Epithelial cell of proximal tubule (primary cell): ENCODE measurements around the gene AP3D1. TPM values are rescaled to one million over a fixed set of nuclear protein-coding genes. Genes with fewer than 3 reads are reported as not detected.

Experiments used
- DNase-seq: peaks from one replicate; pipeline ENCODE4 v3.0.0-alpha.2; 2011; ENCODE audit warnings: low read depth
- H3K4me3 ChIP-seq: 2 replicates; pipeline ENCODE4 v1.5.1; 2011; ENCODE audit warnings: low read depth, mild to moderate bottlenecking, low read length
- total RNA-seq: library from RNA; depleted of rRNA; stranded (reverse); fragments of >200 nt; gene quantifications from 2 replicates; pipeline ENCODE4 v1.2.3, GENCODE V29; 2015
- TF ChIP-seq, protein P1 (sequence below): conservative IDR thresholded peaks from 2 replicates; pipeline ENCODE4 v1.5.1; 2012; ENCODE audit warnings: low read depth, mild to moderate bottlenecking, low read length

Gene AP3D1
- total RNA-seq, 1 donor from 2014 or later = 141 TPM

DNA sequence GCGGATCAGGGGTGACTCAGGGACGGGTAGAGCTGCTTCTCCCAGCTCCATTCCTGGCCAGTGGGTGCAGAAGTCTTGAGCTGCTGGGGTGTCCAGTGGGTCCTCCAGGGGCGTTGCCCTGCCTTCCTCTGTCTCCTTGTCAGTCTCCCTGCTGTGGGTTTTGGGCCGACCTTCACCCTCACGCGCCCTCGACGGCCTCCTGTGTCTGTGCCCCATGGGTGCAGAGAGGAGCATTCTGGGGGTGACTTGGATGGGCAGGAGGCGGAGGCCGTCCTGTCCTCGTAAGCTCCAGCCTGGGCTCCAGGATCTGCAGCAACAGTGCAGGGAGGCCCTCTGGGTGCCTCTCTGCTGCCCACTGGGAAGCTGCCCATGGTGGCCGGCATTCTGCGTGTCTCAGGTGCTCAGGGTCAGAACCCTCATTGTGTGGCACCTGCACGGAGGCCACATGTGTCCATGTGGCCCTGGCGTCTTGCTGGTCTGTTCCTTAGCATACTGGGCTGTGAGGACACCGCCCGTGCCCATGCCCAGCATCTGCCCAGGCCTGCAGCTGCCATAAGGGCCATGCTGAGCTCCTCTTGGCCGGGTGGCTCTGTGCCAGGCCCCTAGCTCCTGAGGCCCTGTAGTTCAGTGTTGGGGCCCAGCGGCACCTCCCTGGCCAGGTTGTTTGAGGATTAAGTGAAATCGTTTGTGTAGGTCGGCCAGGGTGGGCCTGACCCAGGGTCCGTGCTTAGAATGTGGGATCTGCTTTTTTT is 29.7 kb upstream of the AP3D1 start:
- TF ChIP-seq, protein P1, sequence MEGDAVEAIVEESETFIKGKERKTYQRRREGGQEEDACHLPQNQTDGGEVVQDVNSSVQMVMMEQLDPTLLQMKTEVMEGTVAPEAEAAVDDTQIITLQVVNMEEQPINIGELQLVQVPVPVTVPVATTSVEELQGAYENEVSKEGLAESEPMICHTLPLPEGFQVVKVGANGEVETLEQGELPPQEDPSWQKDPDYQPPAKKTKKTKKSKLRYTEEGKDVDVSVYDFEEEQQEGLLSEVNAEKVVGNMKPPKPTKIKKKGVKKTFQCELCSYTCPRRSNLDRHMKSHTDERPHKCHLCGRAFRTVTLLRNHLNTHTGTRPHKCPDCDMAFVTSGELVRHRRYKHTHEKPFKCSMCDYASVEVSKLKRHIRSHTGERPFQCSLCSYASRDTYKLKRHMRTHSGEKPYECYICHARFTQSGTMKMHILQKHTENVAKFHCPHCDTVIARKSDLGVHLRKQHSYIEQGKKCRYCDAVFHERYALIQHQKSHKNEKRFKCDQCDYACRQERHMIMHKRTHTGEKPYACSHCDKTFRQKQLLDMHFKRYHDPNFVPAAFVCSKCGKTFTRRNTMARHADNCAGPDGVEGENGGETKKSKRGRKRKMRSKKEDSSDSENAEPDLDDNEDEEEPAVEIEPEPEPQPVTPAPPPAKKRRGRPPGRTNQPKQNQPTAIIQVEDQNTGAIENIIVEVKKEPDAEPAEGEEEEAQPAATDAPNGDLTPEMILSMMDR = no peak
- no peak for DNase-seq
- no peak overlapping the region for H3K4me3 ChIP-seq

DNA sequence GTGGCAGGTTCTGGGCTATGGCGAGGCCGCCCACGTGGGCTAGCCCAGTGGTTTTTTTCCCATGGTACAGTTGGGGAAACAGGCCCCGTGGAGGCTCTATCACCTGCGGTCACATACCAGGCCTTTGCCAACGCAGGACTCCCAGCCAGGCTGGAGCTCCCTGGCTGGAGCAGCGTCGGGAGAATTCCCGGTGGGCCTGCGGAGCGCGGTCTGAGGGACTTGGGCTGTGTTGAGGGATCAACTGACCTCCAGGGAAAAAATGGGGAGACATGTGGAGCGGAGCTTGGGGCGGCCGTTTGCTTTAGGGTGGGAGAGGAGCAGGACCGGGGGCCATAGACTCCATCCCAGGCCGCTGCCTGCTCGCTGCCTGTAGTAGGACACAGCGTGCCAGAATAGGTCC is 28.7 kb upstream of the AP3D1 start:
- no peak for DNase-seq
- TF ChIP-seq, protein P1 = no peak
- H3K4me3 ChIP-seq = no peak overlapping the region

DNA sequence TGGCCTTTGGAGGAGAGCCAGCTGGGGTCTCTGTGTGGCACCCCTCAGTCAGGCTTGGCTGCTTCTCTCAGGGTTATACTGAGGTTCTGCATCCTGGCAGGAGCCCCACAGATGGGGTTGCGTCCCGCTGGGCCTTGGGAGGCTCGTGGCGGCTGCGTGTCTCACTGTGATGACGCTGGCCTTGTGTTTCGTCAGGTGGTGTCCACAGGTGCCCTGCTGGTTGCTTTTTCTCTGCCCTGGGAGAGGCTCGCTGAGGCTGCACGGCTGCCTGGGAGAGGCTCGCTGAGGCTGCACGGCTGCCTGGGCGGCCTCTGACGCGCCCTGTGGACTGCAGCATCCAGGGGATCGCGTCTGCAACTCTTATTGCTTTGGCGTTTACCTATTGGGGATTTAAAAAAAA is 27.7 kb upstream of the AP3D1 start:
- TF ChIP-seq, protein P1 = no peak
- no peak overlapping the region for H3K4me3 ChIP-seq
- DNase-seq = no peak

DNA sequence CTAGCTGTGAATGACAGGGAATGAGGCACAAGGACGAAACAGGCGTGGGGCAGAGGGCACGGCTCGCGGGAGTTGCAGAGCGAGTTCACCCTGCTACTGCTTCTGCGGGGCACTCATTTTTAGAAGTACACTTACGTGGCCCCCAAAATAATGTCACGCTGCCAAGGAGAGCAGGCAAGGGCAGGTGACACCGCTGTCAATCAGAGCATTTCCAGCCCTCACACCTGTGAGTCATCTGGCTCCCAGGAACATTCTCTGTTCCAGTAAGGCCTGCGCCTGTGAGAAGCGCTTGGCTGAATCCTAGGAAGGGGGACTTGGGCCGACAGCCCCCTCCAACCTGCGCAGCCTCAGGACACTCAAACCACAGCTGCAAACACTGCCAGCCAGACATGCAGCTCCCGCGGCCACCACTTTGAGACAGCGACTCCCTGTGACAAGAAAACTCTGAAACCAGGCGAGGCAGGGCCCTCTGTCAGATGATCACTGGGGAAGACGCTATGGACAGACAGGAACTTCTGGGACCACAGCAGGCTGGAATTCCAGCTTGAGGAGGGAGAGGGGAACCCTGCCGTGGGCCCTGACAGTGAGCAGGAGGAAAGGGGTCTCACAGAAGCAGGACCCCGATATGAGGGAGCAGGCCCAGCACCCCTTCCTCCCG is 25.1 kb upstream of the AP3D1 start:
- DNase-seq = no peak
- H3K4me3 ChIP-seq = no peak overlapping the region
- TF ChIP-seq, protein P1 = no peak

DNA sequence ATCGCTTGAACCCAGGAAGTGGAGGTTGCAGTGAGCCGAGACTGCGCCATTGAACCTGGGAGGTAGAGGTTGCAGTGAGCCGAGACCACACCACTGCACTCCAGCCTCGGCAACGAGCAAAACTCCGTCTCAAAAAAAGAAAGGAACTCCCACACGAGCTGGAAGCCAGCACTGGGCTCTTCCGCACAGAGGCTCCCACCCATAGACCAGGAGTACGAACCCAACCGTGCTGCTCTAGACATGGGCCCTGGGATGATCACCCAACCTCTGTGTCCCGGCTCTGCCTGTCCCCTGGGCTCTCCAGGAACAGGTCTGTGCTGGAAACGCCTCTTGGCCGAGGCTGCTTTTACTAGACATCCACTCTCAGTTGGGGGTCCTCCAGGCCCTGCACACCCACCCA is 24.4 kb upstream of the AP3D1 start:
- DNase-seq = no peak
- H3K4me3 ChIP-seq = no peak overlapping the region
- TF ChIP-seq, protein P1 = no peak

DNA sequence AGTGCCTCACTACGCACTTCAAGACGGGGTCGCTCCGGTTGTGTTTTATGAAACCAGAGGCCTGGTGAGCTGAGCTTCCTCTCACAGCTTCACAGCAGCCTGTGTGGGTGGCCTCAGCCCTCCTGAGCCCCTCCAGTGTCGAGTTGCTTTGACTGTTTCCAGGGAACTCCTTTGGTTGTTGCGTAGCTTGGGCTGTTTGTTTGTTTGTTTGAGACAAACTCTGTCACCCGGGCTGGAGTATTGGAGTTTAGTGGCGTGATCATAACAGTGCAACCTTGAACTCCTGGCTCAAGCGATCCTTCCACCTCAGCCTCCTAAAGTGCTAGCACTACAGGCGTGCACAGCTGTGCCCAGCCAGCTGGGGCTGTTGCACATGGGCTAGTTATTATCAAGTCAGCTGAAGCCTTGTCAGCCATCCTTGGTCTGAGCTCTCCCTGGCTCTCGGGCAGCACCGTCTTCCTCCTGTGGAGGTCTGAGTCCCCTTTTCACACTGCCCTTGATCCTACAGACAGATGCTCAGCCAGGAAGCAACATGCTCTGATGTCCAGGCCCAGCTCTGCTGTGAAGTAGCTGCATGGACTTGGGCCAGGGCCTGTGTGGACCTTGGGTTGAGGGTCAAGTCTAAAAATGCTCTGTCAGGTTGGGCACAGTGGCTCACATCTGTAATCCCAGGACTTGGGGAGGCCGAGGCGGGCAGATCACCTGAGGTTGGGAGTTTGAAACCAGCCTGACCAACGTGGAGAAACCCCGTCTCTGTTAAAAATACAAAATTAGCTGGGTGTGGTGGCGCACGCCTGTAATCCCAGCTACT is 22.6 kb upstream of the AP3D1 start:
- H3K4me3 ChIP-seq = no peak overlapping the region
- DNase-seq = no peak
- TF ChIP-seq, protein P1 = no peak
